Activated CD8-positive, alpha-beta memory T cell treated with anti-CD3 and anti-CD28 coated beads for 4 hours (primary cell): ENCODE data around the gene ARPC2.
"Not testable (repeated sequence)": the region's sequence is repeated elsewhere in the genome, so short reads cannot be mapped to it uniquely, and the experiment has no call there.

Experiments
- DNase-seq, 2 donors: peaks; one replicate each; pipeline ENCODE4 v3.0.0-alpha.2; 2020; ENCODE audit warnings: low read depth in 2 of 2

ARPC2 gene

GRCh38 chr2:218216674-218217359, at the start of gene ARPC2:
Gene ARPC2, plus strand, starts transcription at chr2:218217189. Its CDS starts 282 bp downstream, at chr2:218217471.
- DNase-seq = peak; percentile 85 to 92

- no peak for DNase-seq
Measured at GRCh38 chr2:218168016-218168415, 49.0 kb upstream of the ARPC2 start.

- DNase-seq = peak; percentile 55
Measured at GRCh38 chr2:218168635-218169462, 48.1 kb upstream of the ARPC2 start.

- DNase-seq = no peak
Measured at GRCh38 chr2:218169757-218170546, 47.0 kb upstream of the ARPC2 start.

- DNase-seq = not testable (repeated sequence)
Measured at GRCh38 chr2:218171744-218172143, 45.2 kb upstream of the ARPC2 start.

- no peak for DNase-seq
Measured at GRCh38 chr2:218172845-218173244, 44.1 kb upstream of the ARPC2 start.

- DNase-seq = no peak
Measured at GRCh38 chr2:218179782-218180181, 37.2 kb upstream of the ARPC2 start.

GRCh38 chr2:218180467-218181114, 36.4 kb upstream of the ARPC2 start:
- no peak for DNase-seq

GRCh38 chr2:218184331-218184730, 32.7 kb upstream of the ARPC2 start:
- no peak for DNase-seq

- DNase-seq = peak; percentile 26 to 43
Measured at GRCh38 chr2:218186355-218186766, 30.6 kb upstream of the ARPC2 start.

- no peak for DNase-seq
Measured at GRCh38 chr2:218186876-218187275, 30.1 kb upstream of the ARPC2 start.

GRCh38 chr2:218187296-218188015, 29.5 kb upstream of the ARPC2 start:
- no peak for DNase-seq

- DNase-seq = no peak
Measured at GRCh38 chr2:218188528-218188927, 28.5 kb upstream of the ARPC2 start.

GRCh38 chr2:218192902-218193430, 24.0 kb upstream of the ARPC2 start:
- no peak for DNase-seq

GRCh38 chr2:218193701-218194100, 23.3 kb upstream of the ARPC2 start:
- DNase-seq = no peak

- no peak for DNase-seq
Measured at GRCh38 chr2:218194880-218195279, 22.1 kb upstream of the ARPC2 start.

- DNase-seq = no peak
Measured at GRCh38 chr2:218196974-218197373, 20.0 kb upstream of the ARPC2 start.

- no peak for DNase-seq
Measured at GRCh38 chr2:218202266-218202665, 14.7 kb upstream of the ARPC2 start.

GRCh38 chr2:218209078-218209477, 7.9 kb upstream of the ARPC2 start:
- DNase-seq = no peak

- no peak for DNase-seq
Measured at GRCh38 chr2:218214116-218214515, 2.9 kb upstream of the ARPC2 start.

- no peak for DNase-seq
Measured at GRCh38 chr2:218216336-218216673, 684 bp upstream of the ARPC2 start.
